HEK293T (cell line): ENCODE measurements around the gene NNT.

Source experiments
- BHLHE40 ChIP-seq: fragments of 450-650 bp; IDR thresholded peaks from 2 replicates; pipeline ENCODE4 v1.6.1; 2016; ENCODE audit warnings: mild to moderate bottlenecking, moderate library complexity, borderline replicate concordance
- ELF4 ChIP-seq: fragments of 450-650 bp; IDR thresholded peaks from 2 replicates; pipeline ENCODE4 v1.6.1; 2017; ENCODE audit warnings: antibody characterized with exemption
- FOXA1 ChIP-seq: fragments of 450-650 bp; IDR thresholded peaks from 2 replicates; pipeline ENCODE4 v1.6.1; 2016; ENCODE audit warnings: mild to moderate bottlenecking
- FOXK2 ChIP-seq: fragments of 450-650 bp; IDR thresholded peaks from 2 replicates; pipeline ENCODE4 v1.6.1; 2016; ENCODE audit warnings: mild to moderate bottlenecking
- FOXM1 ChIP-seq: fragments of 450-650 bp; IDR thresholded peaks from 2 replicates; pipeline ENCODE4 v1.6.1; 2017; ENCODE audit warnings: mild to moderate bottlenecking, borderline replicate concordance
- SP1 ChIP-seq: fragments of 450-650 bp; IDR thresholded peaks from 2 replicates; pipeline ENCODE4 v1.6.1; 2017
- SUZ12 ChIP-seq: fragments of 450-650 bp; IDR thresholded peaks from 2 replicates; pipeline ENCODE4 v1.6.1; 2016; ENCODE audit warnings: mild to moderate bottlenecking
- TARDBP ChIP-seq: fragments of 450-650 bp; IDR thresholded peaks from 2 replicates; pipeline ENCODE4 v1.6.1; 2016

GRCh38 chr5:43604699-43605098, 1.7 kb downstream of the NNT start:
- TF ChIP-seq TARDBP = no peak
- TF ChIP-seq BHLHE40 = no peak
- TF ChIP-seq FOXM1 = no peak
- TF ChIP-seq ELF4 = no peak
- TF ChIP-seq FOXK2 = no peak
- TF ChIP-seq SUZ12 = no peak
- TF ChIP-seq FOXA1 = no peak
- no peak for TF ChIP-seq SP1
